Measurements from ENCODE around the gene NUP155.
"Not testable (repeated sequence)": the region's sequence is repeated elsewhere in the genome, so short reads cannot be mapped to it uniquely, and the experiment has no call there.

The NUP155 gene

GRCh38 chr5:37391591-37391990 is 20.7 kb upstream of the NUP155 start:
- no peaks in the 10 kb centered on the region for H3K9me3 ChIP-seq (ENCODE audit: control insufficient read depth, insufficient read depth, low read depth, low read length)
- no peak for TF ChIP-seq ZNF501 (tag by site-specific recombination; IDR thresholded peaks at IDR 0.05)
- TF ChIP-seq ZNF558 (tag by site-specific recombination; IDR thresholded peaks at IDR 0.05), result no peak
- no peak for TF ChIP-seq ZNF701 (tag by site-specific recombination; IDR thresholded peaks at IDR 0.05)
- ChIA-PET POLR2A (no interaction called here), CTCF (no interaction called here)
- no peak overlapping the region for H3K27ac ChIP-seq (ENCODE audit: extremely low read depth, low read depth, low read length)
- H3K36me3 ChIP-seq (ENCODE audit: control insufficient read depth in 2 of 2, insufficient read depth in 1 of 2, low read length in 2 of 2), result peaks cover 48 to 53% of the 10 kb centered on the region in 2 experiments
- no peaks in the 10 kb centered on the region for H3K4me1 ChIP-seq (ENCODE audit: control insufficient read depth, insufficient read depth, low read length)
- no peak overlapping the region for H3K4me3 ChIP-seq (ENCODE audit: low read depth, low read length)

- not testable (repeated sequence) for H3K9me3 ChIP-seq (ENCODE audit: control insufficient read depth, insufficient read depth, low read depth, low read length); H3K4me1 ChIP-seq (ENCODE audit: control insufficient read depth, insufficient read depth, low read length)
- CTCF ChIA-PET, result interaction anchor here (0.6 to 0.7 kb wide), 10 partner anchors 8 to 877 kb away, joined by 3 to 5 read pairs (median 3); no protein-coding TSS in a partner anchor
- peaks cover 20 to 22% of the 10 kb centered on the region in 2 experiments; a peak in 2 of 3 replicates for H3K36me3 ChIP-seq (ENCODE audit: control insufficient read depth in 2 of 2, insufficient read depth in 1 of 2, low read length in 2 of 2)
- peak within 1 kb of the TSS; percentile 17; the same call in 1 of the 2 replicates for H3K27ac ChIP-seq (ENCODE audit: extremely low read depth, low read depth, low read length)
- peak within 1 kb of the TSS; percentile 86 for H3K4me3 ChIP-seq (ENCODE audit: low read depth, low read length)
- POLR2A ChIA-PET, result interaction anchor here (0.6 to 2.8 kb wide), 10 partner anchors 8 to 689 kb away, joined by 3 to 85 read pairs (median 4); partner anchors contain the start of gene NUP155
- TF ChIP-seq ZNF600 (tag by site-specific recombination; IDR thresholded peaks at IDR 0.05) (0 out of 2 replicates have a peak, but pooled peaks have one; percentile 26), ZNF324 (tag by site-specific recombination; IDR thresholded peaks at IDR 0.05) (peak; percentile 36; the same call in 1 of the 2 replicates), ZNF146 (tag by site-specific recombination; IDR thresholded peaks at IDR 0.05) (0 out of 2 replicates have a peak, but pooled peaks have one; percentile 17), ZNF449 (tag by site-specific recombination; IDR thresholded peaks at IDR 0.05) (peak; percentile 71), ZSCAN30 (tag by site-specific recombination; IDR thresholded peaks at IDR 0.05) (peak; percentile 70; the same call in 1 of the 2 replicates), ZFP37 (tag by site-specific recombination; IDR thresholded peaks at IDR 0.05) (peak; percentile 89; the same call in 1 of the 2 replicates), ZNF10 (tag by site-specific recombination; IDR thresholded peaks at IDR 0.05) (0 out of 2 replicates have a peak, but pooled peaks have one; percentile 46), REPIN1 (tag by site-specific recombination; IDR thresholded peaks at IDR 0.05; ENCODE audit: low read depth) (peak; percentile 69; the same call in 1 of the 2 replicates), CTCF (tag by site-specific recombination; IDR thresholded peaks at IDR 0.05) (peak; percentile 90), ZNF2 (tag by site-specific recombination; IDR thresholded peaks at IDR 0.05) (peak; percentile 42; the same call in 1 of the 2 replicates), PRDM10 (tag by site-specific recombination; IDR thresholded peaks at IDR 0.05) (peak; percentile 82), ZBTB26 (tag by site-specific recombination; optimal IDR thresholded peaks at IDR 0.05) (peak; percentile 81), ZNF501 (tag by site-specific recombination; IDR thresholded peaks at IDR 0.05) (peak; percentile 83), PBX3 (CRISPR knock-in tag; IDR thresholded peaks at IDR 0.05) (0 out of 2 replicates have a peak, but pooled peaks have one; percentile 67), ZBTB11 (tag by site-specific recombination; conservative IDR thresholded peaks at IDR 0.05; ENCODE audit: low read depth) (peak; percentile 83), KLF8 (tag by site-specific recombination; IDR thresholded peaks at IDR 0.05) (peak; percentile 60), ZXDB (tag by site-specific recombination; IDR thresholded peaks at IDR 0.05) (peak; percentile 86), KLF7 (tag by site-specific recombination; IDR thresholded peaks at IDR 0.05; ENCODE audit: borderline replicate concordance) (0 out of 2 replicates have a peak, but pooled peaks have one; percentile 20)
Observed at GRCh38 chr5:37379100-37379628, 8.3 kb upstream of the NUP155 start, which contains the start of gene WDR70. Gene WDR70 (plus strand): TSS chr5:37379318. CDS start chr5:37379368, 50 bp downstream.
